Nasal cavity respiratory epithelium epithelial cell of viscerocranial mucosa (primary cell): ENCODE results near the gene ZNF581. TPM values are rescaled to one million over a fixed set of nuclear protein-coding genes. Genes with fewer than 3 reads are reported as not detected.

ENCODE experiments used
- total RNA-seq: library from RNA; depleted of rRNA; stranded (reverse); fragments of >200 nt; gene quantifications from 2 replicates; pipeline ENCODE4 v1.2.3, GENCODE V29; 2014

ZNF581 gene
- total RNA-seq: 14.4 and 16.8 TPM in 2 replicates

GRCh38 chr19:55643003-55643886 is at the start of gene ZNF581:
Gene ZNF581, plus strand, starts transcription at chr19:55643649. Its CDS starts 923 bp downstream, at chr19:55644572.

GRCh38 chr19:55599468-55599841 is 44.0 kb upstream of the ZNF581 start, which contains the start of gene FIZ1:
Gene FIZ1, minus strand, starts transcription at chr19:55599517. Its CDS starts 1,652 bp downstream, at chr19:55597865.

GRCh38 chr19:55599842-55600661 is 43.4 kb upstream of the ZNF581 start, which contains the start of gene ZNF524:
Gene ZNF524, plus strand, starts transcription at chr19:55600288. Its CDS starts 1,825 bp downstream, at chr19:55602113.

GRCh38 chr19:55605637-55606470 is 37.6 kb upstream of the ZNF581 start, which contains the start of gene ZNF865:
Gene ZNF865, plus strand, starts transcription at chr19:55605647. Its CDS starts 7,972 bp downstream, at chr19:55613619.

GRCh38 chr19:55624109-55625003 is 19.1 kb upstream of the ZNF581 start, which contains the start of gene ZNF784:
Gene ZNF784, minus strand, starts transcription at chr19:55624566. Its CDS starts 5 bp downstream, at chr19:55624561.

GRCh38 chr19:55640577-55641425 is 2.6 kb upstream of the ZNF581 start, which contains the start of gene ZNF580:
Gene ZNF580, plus strand, starts transcription at chr19:55641002. Its CDS starts 1,507 bp downstream, at chr19:55642509.

GRCh38 chr19:55647732-55648584 is 4.5 kb downstream of the ZNF581 start, which contains the start of gene CCDC106:
Gene CCDC106, plus strand, starts transcription at chr19:55648212. Its CDS starts 835 bp downstream, at chr19:55649047.

GRCh38 chr19:55654868-55655647 is 11.6 kb downstream of the ZNF581 start, which contains the start of gene U2AF2:
Gene U2AF2, plus strand, starts transcription at chr19:55655035. Its CDS starts 70 bp downstream, at chr19:55655105.

GRCh38 chr19:55674841-55675660 is 31.6 kb downstream of the ZNF581 start, which contains the start of gene EPN1:
Gene EPN1, plus strand, starts transcription at chr19:55675226. Its CDS starts 3,402 bp downstream, at chr19:55678628.

Other genes with a start within 250 kb of the ZNF581 start
- 26.8 and 37.9 TPM in 2 replicates for gene UBE2S, start 235.9 kb upstream of the ZNF581 start, total RNA-seq
- gene SHISA7, start 200.3 kb upstream of the ZNF581 start, total RNA-seq: not detected in 2 replicates
- 34.8 and 39.6 TPM in 2 replicates for gene ISOC2, start 182.0 kb upstream of the ZNF581 start, total RNA-seq
- gene C19orf85, start 178.9 kb upstream of the ZNF581 start, total RNA-seq: not detected in 2 replicates
- 1.4 and 4.4 TPM in 2 replicates for gene ZNF628, start 167.0 kb upstream of the ZNF581 start, total RNA-seq
- 2.1 and 2.7 TPM in 2 replicates for gene NAT14, start 158.5 kb upstream of the ZNF581 start, total RNA-seq
- gene SSC5D, start 155.2 kb upstream of the ZNF581 start, total RNA-seq: 0.36 TPM in 1 of 2 replicates, not detected in the other
- gene SBK2, start 106.5 kb upstream of the ZNF581 start, total RNA-seq: not detected in 2 replicates
- not detected in 2 replicates for gene SBK3, start 98.1 kb upstream of the ZNF581 start, total RNA-seq
- gene ZNF579, start 62.8 kb upstream of the ZNF581 start, total RNA-seq: 2.4 and 6.7 TPM in 2 replicates
- 4.8 and 5.4 TPM in 2 replicates for gene FIZ1, start 44.1 kb upstream of the ZNF581 start, total RNA-seq
- gene ZNF524, start 43.4 kb upstream of the ZNF581 start, total RNA-seq: 14.8 and 16.1 TPM in 2 replicates
- gene ZNF865, start 38.0 kb upstream of the ZNF581 start, total RNA-seq: 0.68 and 4.1 TPM in 2 replicates
- 4.1 and 5.1 TPM in 2 replicates for gene ZNF784, start 19.1 kb upstream of the ZNF581 start, total RNA-seq
- gene ZNF580, start 2.6 kb upstream of the ZNF581 start, total RNA-seq: 3.1 and 4.6 TPM in 2 replicates
- 3.1 and 6.5 TPM in 2 replicates for gene CCDC106, start 4.6 kb downstream of the ZNF581 start, total RNA-seq
- gene U2AF2, start 11.4 kb downstream of the ZNF581 start, total RNA-seq: 121 and 156 TPM in 2 replicates
- gene EPN1, start 31.6 kb downstream of the ZNF581 start, total RNA-seq: 21.5 and 192 TPM in 2 replicates
- gene NLRP9, start 94.8 kb downstream of the ZNF581 start, total RNA-seq: not detected in 2 replicates
- not detected in 2 replicates for gene RFPL4A, start 115.4 kb downstream of the ZNF581 start, total RNA-seq
- gene RFPL4AL1, start 125.5 kb downstream of the ZNF581 start, total RNA-seq: not detected in 2 replicates
- gene NLRP11, start 188.3 kb downstream of the ZNF581 start, total RNA-seq: not detected in 2 replicates
- not detected in 2 replicates for gene NLRP4, start 192.9 kb downstream of the ZNF581 start, total RNA-seq